HepG2 (cell line): ENCODE results near the gene SNX18. TPM values are rescaled to one million over a fixed set of nuclear protein-coding genes. Genes with fewer than 3 reads are reported as not detected.

ENCODE experiments used
- ATF3 ChIP-seq: sonication (generic); formaldehyde crosslinking; IDR thresholded peaks from 2 replicates; pipeline ENCODE4 v1.4.0; 2020; ENCODE audit warnings: missing genetic modification reagents
- CBX2 ChIP-seq, 2 experiments: fragments of 200-600 bp in 1 of 2; sonication (generic); formaldehyde crosslinking in 1 of 2; IDR thresholded peaks; 2 replicates each; pipeline versions ENCODE4 v1.7.0 to v1.8.1; 2018 to 2022; ENCODE audit warnings: low read depth in 2 of 2, low read length in 1 of 2, mild to moderate bottlenecking in 1 of 2, missing genetic modification reagents in 1 of 2
- E2F5 ChIP-seq: sonication (generic); formaldehyde crosslinking; conservative IDR thresholded peaks from 2 replicates; pipeline ENCODE4 v1.4.0; 2020; ENCODE audit warnings: missing genetic modification reagents
- FOXO1 ChIP-seq: sonication (generic); formaldehyde crosslinking; IDR thresholded peaks from 2 replicates; pipeline ENCODE4 v1.4.0; 2020; ENCODE audit warnings: missing genetic modification reagents
- HDAC2 ChIP-seq: sonication (generic); formaldehyde crosslinking; IDR thresholded peaks from 2 replicates; pipeline ENCODE4 v1.4.0; 2020; ENCODE audit warnings: missing genetic modification reagents
- KDM3A ChIP-seq: IDR thresholded peaks from 2 replicates; pipeline ENCODE4 v1.6.1; 2018; ENCODE audit warnings: low read depth, missing compliant biosample characterization
- KDM6A ChIP-seq: IDR thresholded peaks from 2 replicates; pipeline ENCODE4 v1.6.1; 2016; ENCODE audit warnings: low read depth
- MNT ChIP-seq: fragments of 450-650 bp; IDR thresholded peaks from 2 replicates; pipeline ENCODE4 v1.6.1; 2016
- POGZ ChIP-seq: sonication (generic); formaldehyde crosslinking; IDR thresholded peaks from 2 replicates; pipeline ENCODE4 v1.4.0; 2020; ENCODE audit warnings: mild to moderate bottlenecking, missing genetic modification reagents
- RARA ChIP-seq: IDR thresholded peaks from 2 replicates; pipeline ENCODE4 v1.6.1; 2016; ENCODE audit warnings: missing genetic modification reagents, missing compliant biosample characterization
- RXRA ChIP-seq: sonication (generic); formaldehyde crosslinking; IDR thresholded peaks from 2 replicates; pipeline ENCODE4 v1.5.1; 2020; ENCODE audit warnings: missing genetic modification reagents
- SRSF4 ChIP-seq: fragments of 200-400 bp; formaldehyde crosslinking; IDR thresholded peaks from one replicate; pipeline ENCODE4 v1.6.1; 2018; ENCODE audit warnings: mild to moderate bottlenecking, low read depth, low read length, moderate library complexity; ENCODE audit not compliant: poor library complexity, severe bottlenecking
- USF2 ChIP-seq, 2 experiments: sonication (generic) in 1 of 2; formaldehyde crosslinking in 1 of 2; IDR thresholded peaks; 2 replicates each; pipeline versions ENCODE4 v1.5.1 to v1.6.1; 2011 to 2020; ENCODE audit warnings: borderline replicate concordance in 1 of 2, low read depth in 1 of 2, low read length in 1 of 2, mild to moderate bottlenecking in 1 of 2, missing genetic modification reagents in 1 of 2, moderate library complexity in 1 of 2
- ZC3H13 ChIP-seq: sonication (generic); formaldehyde crosslinking; IDR thresholded peaks from 2 replicates; pipeline ENCODE4 v1.8.1; 2023; ENCODE audit warnings: mild to moderate bottlenecking, missing genetic modification reagents, moderate library complexity
- ZFP36 ChIP-seq: fragments of 150-350 bp; IDR thresholded peaks from 2 replicates; pipeline ENCODE4 v1.6.1; 2018; ENCODE audit warnings: borderline replicate concordance, low read length, low read depth; ENCODE audit not compliant: partially characterized antibody
- ZMYM3 ChIP-seq: sonication (generic); formaldehyde crosslinking; IDR thresholded peaks from 2 replicates; pipeline ENCODE4 v1.5.1; 2020; ENCODE audit warnings: mild to moderate bottlenecking, missing genetic modification reagents
- ZNF160 ChIP-seq: sonication (generic); formaldehyde crosslinking; IDR thresholded peaks from 2 replicates; pipeline ENCODE4 v1.8.0; 2022; ENCODE audit warnings: mild to moderate bottlenecking, inconsistent platforms, missing genetic modification reagents
- ZNF558 ChIP-seq: sonication (generic); formaldehyde crosslinking; IDR thresholded peaks from 2 replicates; pipeline ENCODE4 v1.9.0; 2022; ENCODE audit warnings: mild to moderate bottlenecking, missing genetic modification reagents, borderline replicate concordance
- ZNF619 ChIP-seq: sonication (generic); formaldehyde crosslinking; IDR thresholded peaks from 2 replicates; pipeline ENCODE4 v1.4.0; 2020; ENCODE audit warnings: mild to moderate bottlenecking, missing genetic modification reagents
- ZNF816 ChIP-seq: sonication (generic); formaldehyde crosslinking; IDR thresholded peaks from 2 replicates; pipeline ENCODE4 v1.8.0; 2022; ENCODE audit warnings: missing genetic modification reagents, mild to moderate bottlenecking, borderline replicate concordance
- ZSCAN21 ChIP-seq: sonication (generic); formaldehyde crosslinking; IDR thresholded peaks from 2 replicates; pipeline ENCODE4 v1.8.0; 2022; ENCODE audit warnings: mild to moderate bottlenecking, missing genetic modification reagents, moderate library complexity, borderline replicate concordance
- polyA plus RNA-seq, 8 experiments: library from polyadenylated mRNA; depleted of rRNA in 3 of 8; stranded (reverse) in 7 of 8; unstranded in 1 of 8; fragments of >200 nt; fragmentation: Illumina TruSeq in 4 of 8; extraction: Trizol in 4 of 8; gene quantifications; 2 replicates each; pipeline versions ENCODE4 v1.2.1 to v1.2.3, GENCODE V29; 2011 to 2016; ENCODE audit warnings: low read depth in 4 of 8, missing spikeins in 1 of 8, mixed read lengths in 1 of 8; ENCODE audit not compliant: insufficient read depth in 1 of 8
- total RNA-seq, 5 experiments: library from RNA; depleted of rRNA; stranded (reverse); fragments of >200 nt; fragmentation: Illumina TruSeq; extraction: Trizol; gene quantifications; 2 replicates each; pipeline ENCODE4 v1.2.3, GENCODE V29; 2016; ENCODE audit warnings: low read depth in 1 of 5
- TF ChIP-seq, protein P1 (sequence below): sonication (generic); formaldehyde crosslinking; IDR thresholded peaks from 2 replicates; pipeline ENCODE4 v1.4.0; 2020; ENCODE audit warnings: missing genetic modification reagents

SNX18 gene
- total and polyA plus RNA-seq, 2 of the 13 experiments (the other 11 are each of a cell fraction or from before 2014, with no cell fraction given), result 2.3 to 6.2 TPM

DNA sequence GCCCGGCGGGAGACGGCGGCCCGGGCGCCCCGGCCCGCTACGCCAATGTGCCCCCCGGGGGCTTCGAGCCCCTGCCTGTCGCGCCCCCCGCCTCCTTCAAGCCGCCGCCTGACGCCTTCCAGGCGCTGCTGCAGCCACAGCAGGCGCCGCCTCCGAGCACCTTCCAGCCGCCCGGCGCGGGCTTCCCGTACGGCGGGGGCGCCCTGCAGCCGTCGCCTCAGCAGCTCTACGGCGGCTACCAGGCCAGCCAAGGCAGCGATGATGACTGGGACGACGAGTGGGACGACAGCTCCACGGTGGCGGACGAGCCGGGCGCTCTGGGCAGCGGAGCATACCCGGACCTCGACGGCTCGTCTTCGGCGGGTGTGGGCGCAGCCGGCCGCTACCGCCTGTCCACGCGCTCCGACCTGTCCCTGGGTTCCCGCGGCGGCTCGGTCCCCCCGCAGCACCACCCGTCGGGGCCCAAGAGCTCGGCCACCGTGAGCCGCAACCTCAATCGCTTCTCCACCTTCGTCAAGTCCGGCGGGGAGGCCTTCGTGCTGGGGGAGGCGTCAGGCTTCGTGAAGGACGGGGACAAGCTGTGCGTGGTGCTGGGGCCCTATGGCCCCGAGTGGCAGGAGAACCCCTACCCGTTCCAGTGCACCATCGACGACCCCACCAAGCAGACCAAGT lies 723 bp downstream of the SNX18 start (continued):
- no peak for TF ChIP-seq ZFP36
- TF ChIP-seq USF2 (IDR thresholded peaks at IDR 0.05; ENCODE audit: low read depth, low read length), result no peak
- TF ChIP-seq USF2 (CRISPR knock-in tag; IDR thresholded peaks at IDR 0.05; ENCODE audit: borderline replicate concordance), result no peak
- no peak for TF ChIP-seq KDM6A (CRISPR knock-in tag)
- TF ChIP-seq POGZ, result no peak
- 0 out of 2 replicates have a peak, but pooled peaks have one; percentile 28 for TF ChIP-seq E2F5
- no peak for TF ChIP-seq ZNF816 (CRISPR knock-in tag)
- TF ChIP-seq ZNF619, result no peak
- TF ChIP-seq ZNF558 (CRISPR knock-in tag), result no peak
- TF ChIP-seq ZC3H13 (CRISPR knock-in tag), result no peak
- no peak for TF ChIP-seq SRSF4
- TF ChIP-seq, protein P1, sequence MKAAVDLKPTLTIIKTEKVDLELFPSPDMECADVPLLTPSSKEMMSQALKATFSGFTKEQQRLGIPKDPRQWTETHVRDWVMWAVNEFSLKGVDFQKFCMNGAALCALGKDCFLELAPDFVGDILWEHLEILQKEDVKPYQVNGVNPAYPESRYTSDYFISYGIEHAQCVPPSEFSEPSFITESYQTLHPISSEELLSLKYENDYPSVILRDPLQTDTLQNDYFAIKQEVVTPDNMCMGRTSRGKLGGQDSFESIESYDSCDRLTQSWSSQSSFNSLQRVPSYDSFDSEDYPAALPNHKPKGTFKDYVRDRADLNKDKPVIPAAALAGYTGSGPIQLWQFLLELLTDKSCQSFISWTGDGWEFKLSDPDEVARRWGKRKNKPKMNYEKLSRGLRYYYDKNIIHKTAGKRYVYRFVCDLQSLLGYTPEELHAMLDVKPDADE (CRISPR knock-in tag), result no peak
- no peak for TF ChIP-seq RARA (CRISPR knock-in tag)
- no peak for TF ChIP-seq KDM3A (CRISPR knock-in tag)
- TF ChIP-seq CBX2 (IDR thresholded peaks at IDR 0.05; ENCODE audit: low read depth, low read length), result no peak
- TF ChIP-seq CBX2 (CRISPR knock-in tag; IDR thresholded peaks at IDR 0.05; ENCODE audit: low read depth), result no peak
- TF ChIP-seq ZNF160 (CRISPR knock-in tag), result no peak
- no peak for TF ChIP-seq MNT
- no peak for TF ChIP-seq FOXO1 (CRISPR knock-in tag)
- no peak; the same call in 1 of the 2 replicates for TF ChIP-seq ZSCAN21 (CRISPR knock-in tag)
- TF ChIP-seq ATF3 (CRISPR knock-in tag), result no peak
- TF ChIP-seq ZMYM3 (CRISPR knock-in tag), result no peak
- TF ChIP-seq RXRA (CRISPR knock-in tag), result no peak
- no peak for TF ChIP-seq HDAC2 (CRISPR knock-in tag)
